ENCODE data around the gene MAGI1. TPM values are rescaled to one million over a fixed set of nuclear protein-coding genes. Genes with fewer than 3 reads are reported as not detected.

The MAGI1 gene
- total RNA-seq, 1 experiment from 2014 or later: 38.6 TPM

GRCh38 chr3:65914740-65915367 lies 123.9 kb downstream of the MAGI1 start:
- Histone ChIP-seq H3K4me1 (ENCODE audit: control insufficient read depth in 1 of 2, insufficient read depth in 2 of 2, low read length in 2 of 2) (peaks cover 0 to 12% of the 10 kb centered on the region in 2 experiments; a peak in 2 of 4 replicates), H3K9ac (ENCODE audit: low read length) (no peak overlapping the region), H3K4me3 (replicated peaks in 1 of 2; ENCODE audit: low read depth in 1 of 2, low read length in 2 of 2) (no peak overlapping the region), H3K9me2 (ENCODE audit: insufficient read depth) (no peaks in the 10 kb centered on the region), H3K4me2 (ENCODE audit: low read length) (no peak overlapping the region), H3K27me3 (ENCODE audit: insufficient read depth, low read length) (no peaks in the 10 kb centered on the region), H3K27ac (ENCODE audit: low read depth, low read length) (no peak overlapping the region), H3K9me3 (ENCODE audit: control insufficient read depth in 1 of 2, insufficient read depth in 1 of 2, low read depth in 1 of 2, low read length in 2 of 2) (0 out of 4 replicates have a peak, but pooled peaks cover 0 to 7% of the 10 kb centered on the region in 2 experiments), H3K79me2 (ENCODE audit: insufficient read depth, low read length) (peaks cover 18% of the 10 kb centered on the region; the same call in 1 of the 2 replicates), H2AFZ (ENCODE audit: low read depth, low read length, poor library complexity, severe bottlenecking) (no peak overlapping the region), H3K36me3 (ENCODE audit: control insufficient read depth in 1 of 2, insufficient read depth in 2 of 2, low read length in 2 of 2) (no peaks in the 10 kb centered on the region), H4K20me1 (ENCODE audit: insufficient read depth) (no peaks in the 10 kb centered on the region)
- POLR2A ChIA-PET: no interaction called here
- intact Hi-C loops (cut with micrococcal nuclease): loop anchor here (10.0 kb wide), 1 partner anchor 220 kb away; no protein-coding TSS in a partner anchor
- no peak for TF ChIP-seq SRF (IDR thresholded peaks at IDR 0.05; ENCODE audit: low read depth)
- TF ChIP-seq CEBPB (IDR thresholded peaks at IDR 0.05; ENCODE audit: low read depth): no peak
- TF ChIP-seq, protein P1, sequence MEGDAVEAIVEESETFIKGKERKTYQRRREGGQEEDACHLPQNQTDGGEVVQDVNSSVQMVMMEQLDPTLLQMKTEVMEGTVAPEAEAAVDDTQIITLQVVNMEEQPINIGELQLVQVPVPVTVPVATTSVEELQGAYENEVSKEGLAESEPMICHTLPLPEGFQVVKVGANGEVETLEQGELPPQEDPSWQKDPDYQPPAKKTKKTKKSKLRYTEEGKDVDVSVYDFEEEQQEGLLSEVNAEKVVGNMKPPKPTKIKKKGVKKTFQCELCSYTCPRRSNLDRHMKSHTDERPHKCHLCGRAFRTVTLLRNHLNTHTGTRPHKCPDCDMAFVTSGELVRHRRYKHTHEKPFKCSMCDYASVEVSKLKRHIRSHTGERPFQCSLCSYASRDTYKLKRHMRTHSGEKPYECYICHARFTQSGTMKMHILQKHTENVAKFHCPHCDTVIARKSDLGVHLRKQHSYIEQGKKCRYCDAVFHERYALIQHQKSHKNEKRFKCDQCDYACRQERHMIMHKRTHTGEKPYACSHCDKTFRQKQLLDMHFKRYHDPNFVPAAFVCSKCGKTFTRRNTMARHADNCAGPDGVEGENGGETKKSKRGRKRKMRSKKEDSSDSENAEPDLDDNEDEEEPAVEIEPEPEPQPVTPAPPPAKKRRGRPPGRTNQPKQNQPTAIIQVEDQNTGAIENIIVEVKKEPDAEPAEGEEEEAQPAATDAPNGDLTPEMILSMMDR (IDR thresholded peaks at IDR 0.05 in 2 of 3, conservative IDR thresholded peaks at IDR 0.05 in 1 of 3; ENCODE audit: borderline replicate concordance in 1 of 3, insufficient read depth in 1 of 3, low read depth in 2 of 3, low read length in 2 of 3): peak in 2 of 3 experiments; percentile 25 to 43; a peak in 2 of 6 replicates
- TF ChIP-seq EZH2 (IDR thresholded peaks at IDR 0.05): no peak
- TF ChIP-seq CBX3 (IDR thresholded peaks at IDR 0.05; ENCODE audit: low read depth): no peak
- no peak for TF ChIP-seq POLR2A (IDR thresholded peaks at IDR 0.05; ENCODE audit: borderline replicate concordance, extremely low read depth, insufficient read depth, insufficient read length)
- TF ChIP-seq POLR2AphosphoS5 (IDR thresholded peaks at IDR 0.05; ENCODE audit: low read depth, low read length): no peak
- TF ChIP-seq RAD21 (IDR thresholded peaks at IDR 0.05; ENCODE audit: low read depth): peak; percentile 34; the same call in 1 of the 2 replicates
- no peak for TF ChIP-seq EZH2phosphoT487 (IDR thresholded peaks at IDR 0.05; ENCODE audit: borderline replicate concordance)
- TF ChIP-seq ZFX (IDR thresholded peaks at IDR 0.05): no peak
- TF ChIP-seq TCF7L2 (IDR thresholded peaks at IDR 0.05; ENCODE audit: borderline replicate concordance, extremely low read depth, insufficient read depth, insufficient read length): no peak
- TF ChIP-seq MAX (IDR thresholded peaks at IDR 0.05): no peak
- no peak for TF ChIP-seq EGR1 (IDR thresholded peaks at IDR 0.05; ENCODE audit: low read depth)
- peak; percentile 68 for ATAC-seq
- RAD21 ChIA-PET (ENCODE audit: low non-redundant PET in 1 of 2, low total read pairs in 2 of 2, uncharacterized antibody in 2 of 2, unreplicated experiment in 2 of 2): no interaction called here
- BruUV-seq (replicated peaks): no TSS peak
- no peak for DNase-seq (ENCODE audit: low read depth, low spot score)
- CTCF ChIA-PET: interaction anchor here (1.0 to 1.3 kb wide), 2 partner anchors 9 to 164 kb away, joined by 3 read pairs; no protein-coding TSS in a partner anchor
